ENCODE data around the gene SNW1. TPM values are rescaled to one million over a fixed set of nuclear protein-coding genes. Genes with fewer than 3 reads are reported as not detected.

SNW1 gene
- total RNA-seq, 4 donors from 2014 or later, result 39.8 to 68.4 (median 43.0) TPM

- TF ChIP-seq CTCF (IDR thresholded peaks at IDR 0.05) (no peak), EP300 (IDR thresholded peaks at IDR 0.05) (no peak), POLR2A (IDR thresholded peaks at IDR 0.05) (no peak)
- peaks cover 0 to 64% (median 2%) of the 10 kb centered on the region in 3 donors for H3K36me3 ChIP-seq
- H3K27ac ChIP-seq, result no peak overlapping the region
These were observed 79.5 kb downstream of the SNW1 start for GRCh38 chr14:77681196-77682157.

GRCh38 chr14:77674931-77675330, 86.0 kb downstream of the SNW1 start:
- H3K4me3 ChIP-seq, result no peak overlapping the region
- H3K4me1 ChIP-seq, result no peaks in the 10 kb centered on the region
- H3K36me3 ChIP-seq, result peaks cover 3 to 84% (median 5%) of the 10 kb centered on the region in 3 donors
- H3K27me3 ChIP-seq, result no peaks in the 10 kb centered on the region
- no peak for TF ChIP-seq POLR2A (IDR thresholded peaks at IDR 0.05)
- H3K9me3 ChIP-seq, result no peaks in the 10 kb centered on the region
- no peak overlapping the region for H3K27ac ChIP-seq
- no peak for DNase-seq (ENCODE audit: low spot score in 2 of 2)
- WGBS, 2 donors, result 90 to 91% methylated on average over 8 of the region's 8 CpGs

More at GRCh38 chr14:77681196-77682157, 79.5 kb downstream of the SNW1 start:
- Histone ChIP-seq H3K4me3 (no peak overlapping the region), H3K27me3 (no peaks in the 10 kb centered on the region), H3K9me3 (no peaks in the 10 kb centered on the region), H3K4me1 (peaks cover 0 to 4% (median 0%) of the 10 kb centered on the region in 4 donors)
- 77 to 80% methylated on average over 7 of the region's 7 CpGs for WGBS, 2 donors
- no peak for DNase-seq (ENCODE audit: low spot score in 2 of 2)

GRCh38 chr14:77673193-77673592, 87.8 kb downstream of the SNW1 start:
- Histone ChIP-seq H3K4me3 (no peak overlapping the region), H3K27me3 (no peaks in the 10 kb centered on the region), H3K36me3 (peaks cover 3 to 67% (median 3%) of the 10 kb centered on the region in 3 donors), H3K4me1 (no peaks in the 10 kb centered on the region), H3K27ac (no peak overlapping the region), H3K9me3 (no peaks in the 10 kb centered on the region)
- TF ChIP-seq POLR2A (IDR thresholded peaks at IDR 0.05), result no peak
- no peak for DNase-seq (ENCODE audit: low spot score in 2 of 2)

Other genes with a start within 250 kb of the SNW1 start
- gene SPTLC2, start 144.5 kb downstream of the SNW1 start, total RNA-seq, result 10 to 100 TPM; 25.5 to 45.2 (median 29.7) TPM
- gene ALKBH1, start 53.1 kb downstream of the SNW1 start, total RNA-seq, result 10 to 100 TPM in 3 of 4 donors, 1 to 10 TPM in 1; 9.6 to 17.0 (median 13.1) TPM
- gene SLIRP, start 53.1 kb downstream of the SNW1 start, total RNA-seq, result 100 to 1,000 TPM; 156 to 262 (median 218) TPM
- gene ADCK1, start 39.0 kb upstream of the SNW1 start, total RNA-seq, result 1 to 10 TPM; 4.4 to 9.4 (median 7.5) TPM

Measured in tibial nerve (tissue), 4 donors.